SK-N-SH (cell line): Measurements from ENCODE around the gene MLLT6.

Experiments used
- CHD2 ChIP-seq: fragments of 150-350 bp; IDR thresholded peaks from 2 replicates; pipeline ENCODE4 v1.6.1; 2018; ENCODE audit warnings: low read length; ENCODE audit not compliant: partially characterized antibody
- EP300 ChIP-seq, 2 experiments: IDR thresholded peaks; 2 replicates each; pipeline versions ENCODE4 v1.4.0 to v1.6.1; 2012; ENCODE audit warnings: borderline replicate concordance in 1 of 2, low read depth in 1 of 2, low read length in 1 of 2
- JUND ChIP-seq: IDR thresholded peaks from 2 replicates; pipeline ENCODE4 v1.4.0; 2012
- MXI1 ChIP-seq: IDR thresholded peaks from 2 replicates; pipeline ENCODE4 v1.6.1; 2012; ENCODE audit warnings: mild to moderate bottlenecking, low read depth, low read length, improper control_type of control experiment
- POLR2AphosphoS5 ChIP-seq: IDR thresholded peaks from 2 replicates; pipeline ENCODE4 v1.6.1; 2012; ENCODE audit warnings: low read depth, low read length
- SIN3A ChIP-seq: IDR thresholded peaks from 2 replicates; pipeline ENCODE4 v1.6.1; 2012; ENCODE audit warnings: low read depth, mild to moderate bottlenecking, low read length, moderate library complexity, borderline replicate concordance
- TCF12 ChIP-seq: IDR thresholded peaks from 2 replicates; pipeline ENCODE4 v1.4.0; 2012
- TEAD4 ChIP-seq: IDR thresholded peaks from 2 replicates; pipeline ENCODE4 v1.4.0; 2012; ENCODE audit warnings: mild to moderate bottlenecking, borderline replicate concordance; ENCODE audit not compliant: insufficient read depth
- TF ChIP-seq, protein P1 (sequence below): fragments of 200-600 bp; sonication (generic); IDR thresholded peaks from 2 replicates; pipeline ENCODE4 v1.6.1; 2017; ENCODE audit warnings: antibody characterized with exemption, mild to moderate bottlenecking, moderate library complexity
- TF ChIP-seq, protein P2 (sequence below): IDR thresholded peaks from 2 replicates; pipeline ENCODE4 v1.4.0; 2012; ENCODE audit warnings: low read depth, borderline replicate concordance
- TF ChIP-seq, protein P3 (sequence below): IDR thresholded peaks from 2 replicates; pipeline ENCODE4 v1.4.0; 2012; ENCODE audit warnings: low read depth
- TF ChIP-seq, protein P4 (sequence below): IDR thresholded peaks from 2 replicates; pipeline ENCODE4 v1.6.1; 2012; ENCODE audit warnings: mild to moderate bottlenecking, low read depth, low read length, moderate library complexity

DNA sequence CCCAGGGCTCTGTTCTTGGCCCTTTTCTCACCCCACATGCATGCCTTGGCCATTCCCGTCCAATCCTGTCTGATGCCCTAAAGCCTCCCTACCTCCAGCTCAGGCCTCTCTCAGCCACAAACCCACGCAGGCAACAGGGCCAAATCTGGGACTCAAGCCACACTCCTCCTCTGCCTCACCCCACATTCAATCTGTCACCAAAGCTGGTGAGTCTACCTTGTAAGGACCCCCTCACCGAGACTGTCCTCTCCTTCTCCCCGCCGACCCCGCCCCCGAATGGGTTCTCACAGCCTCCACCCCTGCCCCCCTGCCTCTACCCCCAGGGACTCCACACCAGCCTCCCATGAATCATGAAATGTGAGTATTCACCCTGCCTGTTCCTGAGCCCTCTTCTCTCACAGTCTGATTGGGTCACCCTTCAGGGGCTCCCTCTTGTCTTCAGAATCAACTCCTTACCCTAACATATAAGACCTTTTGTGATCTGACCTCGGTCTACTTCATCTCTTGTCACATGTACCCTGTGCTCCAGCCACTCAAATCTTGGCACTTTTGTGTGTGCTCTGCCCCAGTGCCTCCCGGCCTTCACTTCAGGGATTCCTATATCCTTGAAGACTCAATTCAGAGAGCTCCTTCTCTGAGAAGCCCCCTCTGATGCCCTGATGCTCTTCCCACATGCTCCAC is 41.0 kb upstream of the MLLT6 start:
- TF ChIP-seq MXI1 (no peak), EP300 (IDR thresholded peaks at IDR 0.05; ENCODE audit: borderline replicate concordance in 1 of 2, low read depth in 1 of 2, low read length in 1 of 2) (no peak), CHD2 (no peak), TCF12 (no peak), TEAD4 (no peak), SIN3A (no peak), POLR2AphosphoS5 (no peak), JUND (no peak)
- TF ChIP-seq, protein P1, sequence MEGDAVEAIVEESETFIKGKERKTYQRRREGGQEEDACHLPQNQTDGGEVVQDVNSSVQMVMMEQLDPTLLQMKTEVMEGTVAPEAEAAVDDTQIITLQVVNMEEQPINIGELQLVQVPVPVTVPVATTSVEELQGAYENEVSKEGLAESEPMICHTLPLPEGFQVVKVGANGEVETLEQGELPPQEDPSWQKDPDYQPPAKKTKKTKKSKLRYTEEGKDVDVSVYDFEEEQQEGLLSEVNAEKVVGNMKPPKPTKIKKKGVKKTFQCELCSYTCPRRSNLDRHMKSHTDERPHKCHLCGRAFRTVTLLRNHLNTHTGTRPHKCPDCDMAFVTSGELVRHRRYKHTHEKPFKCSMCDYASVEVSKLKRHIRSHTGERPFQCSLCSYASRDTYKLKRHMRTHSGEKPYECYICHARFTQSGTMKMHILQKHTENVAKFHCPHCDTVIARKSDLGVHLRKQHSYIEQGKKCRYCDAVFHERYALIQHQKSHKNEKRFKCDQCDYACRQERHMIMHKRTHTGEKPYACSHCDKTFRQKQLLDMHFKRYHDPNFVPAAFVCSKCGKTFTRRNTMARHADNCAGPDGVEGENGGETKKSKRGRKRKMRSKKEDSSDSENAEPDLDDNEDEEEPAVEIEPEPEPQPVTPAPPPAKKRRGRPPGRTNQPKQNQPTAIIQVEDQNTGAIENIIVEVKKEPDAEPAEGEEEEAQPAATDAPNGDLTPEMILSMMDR, result no peak
- TF ChIP-seq, protein P2, sequence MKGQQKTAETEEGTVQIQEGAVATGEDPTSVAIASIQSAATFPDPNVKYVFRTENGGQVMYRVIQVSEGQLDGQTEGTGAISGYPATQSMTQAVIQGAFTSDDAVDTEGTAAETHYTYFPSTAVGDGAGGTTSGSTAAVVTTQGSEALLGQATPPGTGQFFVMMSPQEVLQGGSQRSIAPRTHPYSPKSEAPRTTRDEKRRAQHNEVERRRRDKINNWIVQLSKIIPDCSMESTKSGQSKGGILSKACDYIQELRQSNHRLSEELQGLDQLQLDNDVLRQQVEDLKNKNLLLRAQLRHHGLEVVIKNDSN, result no peak
- TF ChIP-seq, protein P3, sequence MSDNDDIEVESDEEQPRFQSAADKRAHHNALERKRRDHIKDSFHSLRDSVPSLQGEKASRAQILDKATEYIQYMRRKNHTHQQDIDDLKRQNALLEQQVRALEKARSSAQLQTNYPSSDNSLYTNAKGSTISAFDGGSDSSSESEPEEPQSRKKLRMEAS, result no peak
- TF ChIP-seq, protein P4, sequence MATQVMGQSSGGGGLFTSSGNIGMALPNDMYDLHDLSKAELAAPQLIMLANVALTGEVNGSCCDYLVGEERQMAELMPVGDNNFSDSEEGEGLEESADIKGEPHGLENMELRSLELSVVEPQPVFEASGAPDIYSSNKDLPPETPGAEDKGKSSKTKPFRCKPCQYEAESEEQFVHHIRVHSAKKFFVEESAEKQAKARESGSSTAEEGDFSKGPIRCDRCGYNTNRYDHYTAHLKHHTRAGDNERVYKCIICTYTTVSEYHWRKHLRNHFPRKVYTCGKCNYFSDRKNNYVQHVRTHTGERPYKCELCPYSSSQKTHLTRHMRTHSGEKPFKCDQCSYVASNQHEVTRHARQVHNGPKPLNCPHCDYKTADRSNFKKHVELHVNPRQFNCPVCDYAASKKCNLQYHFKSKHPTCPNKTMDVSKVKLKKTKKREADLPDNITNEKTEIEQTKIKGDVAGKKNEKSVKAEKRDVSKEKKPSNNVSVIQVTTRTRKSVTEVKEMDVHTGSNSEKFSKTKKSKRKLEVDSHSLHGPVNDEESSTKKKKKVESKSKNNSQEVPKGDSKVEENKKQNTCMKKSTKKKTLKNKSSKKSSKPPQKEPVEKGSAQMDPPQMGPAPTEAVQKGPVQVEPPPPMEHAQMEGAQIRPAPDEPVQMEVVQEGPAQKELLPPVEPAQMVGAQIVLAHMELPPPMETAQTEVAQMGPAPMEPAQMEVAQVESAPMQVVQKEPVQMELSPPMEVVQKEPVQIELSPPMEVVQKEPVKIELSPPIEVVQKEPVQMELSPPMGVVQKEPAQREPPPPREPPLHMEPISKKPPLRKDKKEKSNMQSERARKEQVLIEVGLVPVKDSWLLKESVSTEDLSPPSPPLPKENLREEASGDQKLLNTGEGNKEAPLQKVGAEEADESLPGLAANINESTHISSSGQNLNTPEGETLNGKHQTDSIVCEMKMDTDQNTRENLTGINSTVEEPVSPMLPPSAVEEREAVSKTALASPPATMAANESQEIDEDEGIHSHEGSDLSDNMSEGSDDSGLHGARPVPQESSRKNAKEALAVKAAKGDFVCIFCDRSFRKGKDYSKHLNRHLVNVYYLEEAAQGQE, result no peak
